Dendritic cell treated with granulocyte-macrophage colony-stimulating factor and Interleukin-4, amounts not matched to agents 40 ng/mL and 50 ng/mL, for 4 days (primary cell): ENCODE data around the gene OSBPL2.

Source experiments
- H3K27ac Mint-ChIP-seq: one replicate; pipeline ENCODE4 v1.8.0; 2022; ENCODE audit warnings: mild to moderate bottlenecking, mixed read lengths
- H3K27me3 Mint-ChIP-seq: one replicate; pipeline ENCODE4 v1.8.0; 2022; ENCODE audit warnings: mild to moderate bottlenecking, mixed read lengths
- H3K36me3 Mint-ChIP-seq: one replicate; pipeline ENCODE4 v1.8.0; 2022; ENCODE audit warnings: low read depth, mixed read lengths
- H3K4me1 Mint-ChIP-seq: one replicate; pipeline ENCODE4 v1.8.0; 2022; ENCODE audit warnings: low read depth, mixed read lengths
- H3K4me3 Mint-ChIP-seq: one replicate; pipeline ENCODE4 v1.8.0; 2022; ENCODE audit warnings: mild to moderate bottlenecking, moderate library complexity, mixed read lengths
- H3K9me3 Mint-ChIP-seq: one replicate; pipeline ENCODE4 v1.8.0; 2022; ENCODE audit warnings: mixed read lengths
- intact Hi-C: fragments of 100-400 bp; cut with micrococcal nuclease; formaldehyde crosslinking; loops from one replicate; pipeline ENCODE4 v1.15.0; 2022

OSBPL2 gene

GRCh38 chr20:62291251-62292066, 53.1 kb downstream of the OSBPL2 start:
- Mint-ChIP-seq H3K4me1 (no peaks in the 10 kb centered on the region), H3K27ac (no peak overlapping the region), H3K36me3 (peaks cover 92% of the 10 kb centered on the region), H3K27me3 (no peaks in the 10 kb centered on the region), H3K4me3 (no peak overlapping the region), H3K9me3 (no peaks in the 10 kb centered on the region)
- intact Hi-C loops: no loop called here

- no peaks in the 10 kb centered on the region for H3K27me3 Mint-ChIP-seq
- H3K4me3 Mint-ChIP-seq: no peak overlapping the region
- no peak overlapping the region for H3K27ac Mint-ChIP-seq
- H3K36me3 Mint-ChIP-seq: peaks cover 92% of the 10 kb centered on the region
- no peaks in the 10 kb centered on the region for H3K4me1 Mint-ChIP-seq
- no peaks in the 10 kb centered on the region for H3K9me3 Mint-ChIP-seq
- intact Hi-C loops: no loop called here
Observed at GRCh38 chr20:62292108-62292507, 53.8 kb downstream of the OSBPL2 start.

- Mint-ChIP-seq H3K4me3 (no peak overlapping the region), H3K27ac (no peak overlapping the region), H3K36me3 (peaks cover 88% of the 10 kb centered on the region), H3K9me3 (no peaks in the 10 kb centered on the region), H3K4me1 (no peaks in the 10 kb centered on the region), H3K27me3 (no peaks in the 10 kb centered on the region)
- intact Hi-C loops: no loop called here
Observed at GRCh38 chr20:62293111-62293784, 54.9 kb downstream of the OSBPL2 start.

- Mint-ChIP-seq H3K4me1 (no peaks in the 10 kb centered on the region), H3K4me3 (no peak overlapping the region), H3K27ac (no peak overlapping the region), H3K9me3 (no peaks in the 10 kb centered on the region), H3K27me3 (no peaks in the 10 kb centered on the region), H3K36me3 (peaks cover 88% of the 10 kb centered on the region)
- intact Hi-C loops: no loop called here
Observed at GRCh38 chr20:62293946-62294345, 55.6 kb downstream of the OSBPL2 start.

- H3K4me3 Mint-ChIP-seq: no peak overlapping the region
- H3K9me3 Mint-ChIP-seq: no peaks in the 10 kb centered on the region
- intact Hi-C loops: no loop called here
- H3K27ac Mint-ChIP-seq: no peak overlapping the region
- no peaks in the 10 kb centered on the region for H3K4me1 Mint-ChIP-seq
- H3K36me3 Mint-ChIP-seq: peaks cover 86% of the 10 kb centered on the region
- H3K27me3 Mint-ChIP-seq: no peaks in the 10 kb centered on the region
Observed at GRCh38 chr20:62294516-62294915, 56.2 kb downstream of the OSBPL2 start.

GRCh38 chr20:62296724-62297448, 58.6 kb downstream of the OSBPL2 start:
- Mint-ChIP-seq H3K4me1 (peaks cover 9% of the 10 kb centered on the region), H3K27me3 (no peaks in the 10 kb centered on the region), H3K4me3 (no peak overlapping the region), H3K36me3 (peaks cover 68% of the 10 kb centered on the region), H3K9me3 (no peaks in the 10 kb centered on the region), H3K27ac (no peak overlapping the region)
- intact Hi-C loops: no loop called here

- Mint-ChIP-seq H3K27me3 (no peaks in the 10 kb centered on the region), H3K9me3 (no peaks in the 10 kb centered on the region), H3K36me3 (peaks cover 68% of the 10 kb centered on the region), H3K4me1 (peaks cover 14% of the 10 kb centered on the region), H3K27ac (no peak overlapping the region), H3K4me3 (no peak overlapping the region)
- intact Hi-C loops: no loop called here
Observed at GRCh38 chr20:62297449-62298227, 59.3 kb downstream of the OSBPL2 start.

GRCh38 chr20:62298577-62299249, 60.4 kb downstream of the OSBPL2 start:
- H3K27me3 Mint-ChIP-seq: no peaks in the 10 kb centered on the region
- no peak overlapping the region for H3K27ac Mint-ChIP-seq
- H3K36me3 Mint-ChIP-seq: peaks cover 63% of the 10 kb centered on the region
- H3K4me1 Mint-ChIP-seq: peaks cover 17% of the 10 kb centered on the region
- intact Hi-C loops: no loop called here
- no peaks in the 10 kb centered on the region for H3K9me3 Mint-ChIP-seq
- H3K4me3 Mint-ChIP-seq: no peak overlapping the region

GRCh38 chr20:62299666-62300236, 61.4 kb downstream of the OSBPL2 start:
- no peak overlapping the region for H3K4me3 Mint-ChIP-seq
- H3K27me3 Mint-ChIP-seq: no peaks in the 10 kb centered on the region
- peaks cover 28% of the 10 kb centered on the region for H3K4me1 Mint-ChIP-seq
- H3K27ac Mint-ChIP-seq: no peak overlapping the region
- no peaks in the 10 kb centered on the region for H3K9me3 Mint-ChIP-seq
- intact Hi-C loops: loop anchor here (5.0 kb wide), 3 partner anchors 62 to 493 kb away; partner anchors contain the start of genes MTG2 and OSBPL2
- peaks cover 63% of the 10 kb centered on the region for H3K36me3 Mint-ChIP-seq

- no peak overlapping the region for H3K4me3 Mint-ChIP-seq
- peaks cover 63% of the 10 kb centered on the region for H3K36me3 Mint-ChIP-seq
- no peak overlapping the region for H3K27ac Mint-ChIP-seq
- H3K4me1 Mint-ChIP-seq: peaks cover 33% of the 10 kb centered on the region
- intact Hi-C loops: loop anchor here (5.0 kb wide), 3 partner anchors 63 to 492 kb away; partner anchors contain the start of genes MTG2 and OSBPL2
- no peaks in the 10 kb centered on the region for H3K27me3 Mint-ChIP-seq
- no peaks in the 10 kb centered on the region for H3K9me3 Mint-ChIP-seq
Observed at GRCh38 chr20:62300319-62300718, 62.0 kb downstream of the OSBPL2 start.

GRCh38 chr20:62301111-62301668, 62.9 kb downstream of the OSBPL2 start:
- no peak overlapping the region for H3K4me3 Mint-ChIP-seq
- intact Hi-C loops: loop anchor here (5.0 kb wide), 3 partner anchors 64 to 491 kb away; partner anchors contain the start of genes MTG2 and OSBPL2
- H3K36me3 Mint-ChIP-seq: peaks cover 65% of the 10 kb centered on the region
- H3K27me3 Mint-ChIP-seq: no peaks in the 10 kb centered on the region
- peak overlapping the region; percentile 99 for H3K27ac Mint-ChIP-seq
- H3K9me3 Mint-ChIP-seq: no peaks in the 10 kb centered on the region
- peaks cover 38% of the 10 kb centered on the region for H3K4me1 Mint-ChIP-seq

GRCh38 chr20:62301773-62302340, 63.5 kb downstream of the OSBPL2 start:
- Mint-ChIP-seq H3K4me3 (peak overlapping the region; percentile 92), H3K27me3 (no peaks in the 10 kb centered on the region), H3K36me3 (peaks cover 67% of the 10 kb centered on the region), H3K4me1 (peaks cover 38% of the 10 kb centered on the region), H3K27ac (peak overlapping the region; percentile 99), H3K9me3 (no peaks in the 10 kb centered on the region)
- intact Hi-C loops: loop anchor here (1.0 to 5.0 kb wide), 5 partner anchors 65 to 490 kb away; partner anchors contain the start of genes MTG2 and OSBPL2
